Caco-2 (cell line): ENCODE results near the gene TOP2B. TPM values are rescaled to one million over a fixed set of nuclear protein-coding genes. Genes with fewer than 3 reads are reported as not detected.

Source experiments
- BruUV-seq: library from RNA; stranded (reverse); fragments of 400-500 nt; replicated peaks from 2 replicates; lab custom pipeline; 2021; lab: Mats Ljungman, UMichigan
- CTCF ChIA-PET: fragments of 300-600 bp; sonication (Branson Sonifier 250); formaldehyde crosslinking; loops from one replicate; lab custom pipeline; 2022; ENCODE audit warnings: antibody characterized with exemption; lab: Charles Lee
- POLR2A ChIA-PET: fragments of 300-600 bp; sonication (Branson Sonifier 250); formaldehyde crosslinking; loops from one replicate; lab custom pipeline; 2022; ENCODE audit warnings: antibody characterized with exemption; lab: Charles Lee
- DNase-seq, 2 experiments: peaks; one replicate each; pipeline versions ENCODE4 v3.0.0 to v3.0.0-alpha.2; 2020 to 2022
- H3K27me3 ChIP-seq: replicated peaks from 2 replicates; pipeline ENCODE4 v1.6.0; 2011; ENCODE audit warnings: low read length; ENCODE audit not compliant: control insufficient read depth, insufficient read depth
- H3K36me3 ChIP-seq: 2 replicates; pipeline ENCODE4 v1.5.1; 2011; ENCODE audit warnings: low read length; ENCODE audit not compliant: control insufficient read depth, insufficient read depth
- H3K4me1 ChIP-seq: fragments of 250-450 bp; sonication (Bioruptor Pico); 2 replicates; pipeline ENCODE4 v1.5.1; 2020; ENCODE audit warnings: mild to moderate bottlenecking
- H3K4me3 ChIP-seq: 2 replicates; pipeline ENCODE4 v1.5.1; 2011; ENCODE audit warnings: low read depth, mild to moderate bottlenecking, control low read depth, low read length
- H3K9me3 ChIP-seq: fragments of 250-450 bp; sonication (Bioruptor Pico); 2 replicates; pipeline ENCODE4 v1.5.1; 2020; ENCODE audit warnings: mild to moderate bottlenecking, moderate library complexity
- H3K27ac Mint-ChIP-seq: one replicate; pipeline ENCODE4 v1.8.0; 2022; ENCODE audit warnings: mixed read lengths; ENCODE audit not compliant: unreplicated experiment
- H3K27me3 Mint-ChIP-seq: one replicate; pipeline ENCODE4 v1.8.0; 2022; ENCODE audit warnings: mixed read lengths; ENCODE audit not compliant: insufficient read depth, unreplicated experiment
- H3K36me3 Mint-ChIP-seq: one replicate; pipeline ENCODE4 v1.8.0; 2022; ENCODE audit warnings: mild to moderate bottlenecking, mixed read lengths; ENCODE audit not compliant: insufficient read depth, unreplicated experiment
- H3K4me1 Mint-ChIP-seq: one replicate; pipeline ENCODE4 v1.8.0; 2022; ENCODE audit warnings: low read depth, mixed read lengths; ENCODE audit not compliant: unreplicated experiment
- H3K4me3 Mint-ChIP-seq: one replicate; pipeline ENCODE4 v1.8.0; 2022; ENCODE audit warnings: mild to moderate bottlenecking, moderate library complexity, mixed read lengths; ENCODE audit not compliant: unreplicated experiment
- H3K9me3 Mint-ChIP-seq: one replicate; pipeline ENCODE4 v1.8.0; 2022; ENCODE audit warnings: mixed read lengths; ENCODE audit not compliant: unreplicated experiment
- intact Hi-C: fragments of 100-400 bp; cut with micrococcal nuclease; formaldehyde crosslinking; loops from one replicate; pipeline ENCODE4 v1.10.0; 2022; ENCODE audit not compliant: unreplicated experiment
- total RNA-seq: library from RNA; stranded (reverse); gene quantifications from 2 replicates; pipeline ENCODE4 v1.2.3, GENCODE V29; 2022
- TF ChIP-seq, protein P1 (sequence below), 2 experiments: fragments of 200-600 bp in 1 of 2; IDR thresholded peaks; 1 replicate in 1 of 2; 2 replicates in 1 of 2; pipeline versions ENCODE4 v1.5.1 to v1.8.0; 2011 to 2022; ENCODE audit warnings: antibody characterized with exemption in 1 of 2, control low read depth in 1 of 2, inconsistent platforms in 1 of 2, low read depth in 1 of 2, low read length in 1 of 2, mild to moderate bottlenecking in 1 of 2, moderate library complexity in 1 of 2; ENCODE audit not compliant: insufficient read depth in 1 of 2, severe bottlenecking in 1 of 2, unreplicated experiment in 1 of 2

The TOP2B gene
- total RNA-seq, 1 experiment from 2014 or later: 83.1 TPM

DNA sequence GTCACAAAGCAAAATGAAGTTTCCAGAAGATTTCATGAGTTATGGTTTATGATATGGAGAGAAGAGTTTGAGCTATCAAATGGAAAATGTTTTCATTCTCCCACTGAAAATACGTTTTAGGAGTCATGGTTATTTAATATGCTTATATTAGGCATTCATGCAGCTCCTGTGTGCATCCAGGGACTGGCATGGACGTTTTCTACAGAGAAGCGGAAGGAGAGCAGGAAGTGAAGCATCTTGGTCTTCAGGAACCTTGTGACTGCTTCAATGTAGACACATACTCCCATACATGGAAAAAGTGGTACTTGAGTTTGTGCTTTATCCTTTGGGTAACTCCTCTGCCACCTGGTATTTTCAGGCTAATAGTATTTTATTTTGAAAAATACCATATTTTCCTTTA, 43.3 kb upstream of the TOP2B start:
- H3K27ac Mint-ChIP-seq: no peak overlapping the region
- CTCF ChIA-PET: no interaction called here
- H3K9me3 Mint-ChIP-seq: no peaks in the 10 kb centered on the region
- H3K27me3 Mint-ChIP-seq: peaks cover 5% of the 10 kb centered on the region
- H3K27me3 ChIP-seq: no peaks in the 10 kb centered on the region
- TF ChIP-seq, protein P1, sequence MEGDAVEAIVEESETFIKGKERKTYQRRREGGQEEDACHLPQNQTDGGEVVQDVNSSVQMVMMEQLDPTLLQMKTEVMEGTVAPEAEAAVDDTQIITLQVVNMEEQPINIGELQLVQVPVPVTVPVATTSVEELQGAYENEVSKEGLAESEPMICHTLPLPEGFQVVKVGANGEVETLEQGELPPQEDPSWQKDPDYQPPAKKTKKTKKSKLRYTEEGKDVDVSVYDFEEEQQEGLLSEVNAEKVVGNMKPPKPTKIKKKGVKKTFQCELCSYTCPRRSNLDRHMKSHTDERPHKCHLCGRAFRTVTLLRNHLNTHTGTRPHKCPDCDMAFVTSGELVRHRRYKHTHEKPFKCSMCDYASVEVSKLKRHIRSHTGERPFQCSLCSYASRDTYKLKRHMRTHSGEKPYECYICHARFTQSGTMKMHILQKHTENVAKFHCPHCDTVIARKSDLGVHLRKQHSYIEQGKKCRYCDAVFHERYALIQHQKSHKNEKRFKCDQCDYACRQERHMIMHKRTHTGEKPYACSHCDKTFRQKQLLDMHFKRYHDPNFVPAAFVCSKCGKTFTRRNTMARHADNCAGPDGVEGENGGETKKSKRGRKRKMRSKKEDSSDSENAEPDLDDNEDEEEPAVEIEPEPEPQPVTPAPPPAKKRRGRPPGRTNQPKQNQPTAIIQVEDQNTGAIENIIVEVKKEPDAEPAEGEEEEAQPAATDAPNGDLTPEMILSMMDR (IDR thresholded peaks at IDR 0.05; ENCODE audit: insufficient read depth in 1 of 2, low read depth in 1 of 2, low read length in 1 of 2, severe bottlenecking in 1 of 2, unreplicated experiment in 1 of 2): no peak
- H3K36me3 Mint-ChIP-seq: no peaks in the 10 kb centered on the region
- BruUV-seq: no TSS peak
- H3K9me3 ChIP-seq: no peaks in the 10 kb centered on the region
- intact Hi-C loops: no loop called here
- H3K36me3 ChIP-seq: no peaks in the 10 kb centered on the region
- no peak overlapping the region for H3K4me3 Mint-ChIP-seq
- no peak overlapping the region for H3K4me3 ChIP-seq
- no peaks in the 10 kb centered on the region for H3K4me1 Mint-ChIP-seq
- H3K4me1 ChIP-seq: no peaks in the 10 kb centered on the region
- no peak for DNase-seq
- POLR2A ChIA-PET: no interaction called here

DNA sequence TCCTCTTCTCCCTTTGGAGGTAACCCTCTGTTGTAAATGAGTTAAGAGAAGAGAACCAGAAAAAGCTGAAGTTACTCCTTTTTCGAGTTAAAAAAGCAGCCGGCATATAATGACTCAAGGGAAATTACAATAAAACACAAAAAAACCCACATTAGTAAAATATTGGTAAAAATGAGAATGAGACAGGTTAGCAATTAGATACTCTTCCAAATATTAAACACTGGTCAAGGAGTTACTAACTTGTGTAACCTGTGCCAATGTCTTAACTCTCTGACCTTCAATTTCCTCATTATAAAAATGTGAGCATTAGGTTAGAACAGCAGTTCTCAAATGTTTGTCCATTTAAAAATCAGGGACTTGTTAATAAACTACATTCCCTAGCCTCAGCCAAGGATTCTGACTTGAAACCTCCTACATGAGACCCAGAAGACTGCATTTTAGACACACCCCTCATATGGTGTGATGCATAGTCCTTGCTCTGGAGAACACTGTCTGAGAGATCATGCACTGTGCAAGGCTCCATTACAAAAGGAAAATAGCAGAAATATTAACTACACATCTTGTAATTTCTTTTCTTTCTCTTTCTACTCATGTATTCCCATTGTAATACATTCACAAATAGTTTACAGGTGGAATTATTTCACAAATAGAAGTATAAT, 42.7 kb upstream of the TOP2B start:
- Histone ChIP-seq H3K4me1 (no peaks in the 10 kb centered on the region), H3K4me3 (no peak overlapping the region), H3K9me3 (no peaks in the 10 kb centered on the region), H3K36me3 (no peaks in the 10 kb centered on the region), H3K27me3 (no peaks in the 10 kb centered on the region)
- intact Hi-C loops: no loop called here
- TF ChIP-seq, protein P1 (IDR thresholded peaks at IDR 0.05; ENCODE audit: insufficient read depth in 1 of 2, low read depth in 1 of 2, low read length in 1 of 2, severe bottlenecking in 1 of 2, unreplicated experiment in 1 of 2): no peak
- H3K27ac Mint-ChIP-seq: no peak overlapping the region
- no peak for DNase-seq
- H3K36me3 Mint-ChIP-seq: no peaks in the 10 kb centered on the region
- BruUV-seq: no TSS peak
- no peak overlapping the region for H3K4me3 Mint-ChIP-seq
- POLR2A ChIA-PET: no interaction called here
- H3K4me1 Mint-ChIP-seq: no peaks in the 10 kb centered on the region
- CTCF ChIA-PET: no interaction called here
- H3K27me3 Mint-ChIP-seq: peaks cover 5% of the 10 kb centered on the region
- H3K9me3 Mint-ChIP-seq: no peaks in the 10 kb centered on the region

DNA sequence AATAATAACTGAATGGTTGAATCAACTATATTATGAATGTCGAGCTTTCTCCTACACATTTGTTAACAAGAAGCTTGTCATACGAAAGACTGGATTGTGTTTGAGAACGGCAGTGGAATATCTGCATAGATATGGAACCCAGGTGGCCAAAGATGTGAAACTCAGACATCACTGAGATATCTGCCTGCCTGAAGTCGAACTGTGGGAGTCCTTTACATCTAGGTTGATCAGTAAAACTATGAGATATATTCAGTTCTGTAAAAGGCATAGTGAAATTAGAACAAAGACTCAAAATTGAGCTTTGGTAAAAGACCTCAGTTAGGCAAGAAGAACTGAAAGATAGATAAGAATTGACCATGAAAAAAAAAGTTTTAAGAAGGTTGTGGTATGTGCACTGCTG, 41.5 kb upstream of the TOP2B start:
- POLR2A ChIA-PET: no interaction called here

More for the DNA sequence above, 41.5 kb upstream of the TOP2B start:
- H3K4me1 Mint-ChIP-seq: no peaks in the 10 kb centered on the region
- H3K9me3 Mint-ChIP-seq: no peaks in the 10 kb centered on the region
- H3K36me3 Mint-ChIP-seq: no peaks in the 10 kb centered on the region
- H3K9me3 ChIP-seq: no peaks in the 10 kb centered on the region
- H3K27me3 ChIP-seq: no peaks in the 10 kb centered on the region
- CTCF ChIA-PET: no interaction called here
- H3K4me3 Mint-ChIP-seq: no peak overlapping the region
- BruUV-seq: no TSS peak
- H3K27me3 Mint-ChIP-seq: peaks cover 5% of the 10 kb centered on the region
- H3K4me1 ChIP-seq: no peaks in the 10 kb centered on the region
- H3K36me3 ChIP-seq: no peaks in the 10 kb centered on the region
- DNase-seq: no peak
- H3K27ac Mint-ChIP-seq: no peak overlapping the region
- H3K4me3 ChIP-seq: no peak overlapping the region
- intact Hi-C loops: no loop called here
- TF ChIP-seq, protein P1 (IDR thresholded peaks at IDR 0.05; ENCODE audit: insufficient read depth in 1 of 2, low read depth in 1 of 2, low read length in 1 of 2, severe bottlenecking in 1 of 2, unreplicated experiment in 1 of 2): no peak
